Mucosa of descending colon (tissue), 3 donors: Measurements from ENCODE around the gene C10orf95. TPM values are rescaled to one million over a fixed set of nuclear protein-coding genes. Genes with fewer than 3 reads are reported as not detected.

Experiments
- ATAC-seq: fragments of 200-7000 bp; cut with Tn5 transposase; one replicate; pipeline ENCODE4 v1.9.1; 2020; ENCODE audit warnings: mild to moderate bottlenecking, moderate library complexity
- DNase-seq, 3 donors: peaks; one replicate each; pipeline ENCODE4 v3.0.0-alpha.2; 2020
- H3K36me3 ChIP-seq: fragments of 200-600 bp; one replicate; pipeline ENCODE4 v1.8.0; 2021; ENCODE audit warnings: low read depth, mild to moderate bottlenecking
- H3K4me1 ChIP-seq: fragments of 200-600 bp; one replicate; pipeline ENCODE4 v1.8.0; 2021; ENCODE audit warnings: low read depth, mild to moderate bottlenecking
- H3K4me3 ChIP-seq: fragments of 200-600 bp; one replicate; pipeline ENCODE4 v1.8.0; 2021; ENCODE audit warnings: mild to moderate bottlenecking
- H3K9me3 ChIP-seq: fragments of 200-600 bp; one replicate; pipeline ENCODE4 v1.8.0; 2021; ENCODE audit warnings: mild to moderate bottlenecking
- intact Hi-C, 2 donors: fragments of 100-400 bp; cut with DNase I in 1 of 2; cut with micrococcal nuclease in 1 of 2; formaldehyde crosslinking; loops; one replicate each; pipeline versions ENCODE4 v1.11.0 to v1.11.1; 2022; cut with DNase I, micrococcal nuclease
- total RNA-seq, 3 donors: library from RNA; stranded (reverse); fragmentation: NEBNext Ultra II Directional in 2 of 3; extraction: Animal tissue kit (Norgen Biotek cat#: 25700) in 2 of 3; gene quantifications; one replicate each; pipeline versions ENCODE4 v1.2.1 to v1.2.4, GENCODE V29; 2021 to 2023
- TF ChIP-seq, protein P1 (sequence below): fragments of 200-600 bp; IDR thresholded peaks from one replicate; pipeline ENCODE4 v1.8.0; 2022; ENCODE audit warnings: antibody characterized with exemption, mild to moderate bottlenecking
- donor health status: DM: no; HTN: no; CAD: no; lungs with moderate emphysema.
- donor health status: DM: no; HTN: no; CAD: no.
- donor health status: DM: no; HTN: yes; CAD: no.

Gene C10orf95
- total RNA-seq, 3 donors from 2014 or later = 0.41 to 2.3 (median 2.0) TPM

DNA sequence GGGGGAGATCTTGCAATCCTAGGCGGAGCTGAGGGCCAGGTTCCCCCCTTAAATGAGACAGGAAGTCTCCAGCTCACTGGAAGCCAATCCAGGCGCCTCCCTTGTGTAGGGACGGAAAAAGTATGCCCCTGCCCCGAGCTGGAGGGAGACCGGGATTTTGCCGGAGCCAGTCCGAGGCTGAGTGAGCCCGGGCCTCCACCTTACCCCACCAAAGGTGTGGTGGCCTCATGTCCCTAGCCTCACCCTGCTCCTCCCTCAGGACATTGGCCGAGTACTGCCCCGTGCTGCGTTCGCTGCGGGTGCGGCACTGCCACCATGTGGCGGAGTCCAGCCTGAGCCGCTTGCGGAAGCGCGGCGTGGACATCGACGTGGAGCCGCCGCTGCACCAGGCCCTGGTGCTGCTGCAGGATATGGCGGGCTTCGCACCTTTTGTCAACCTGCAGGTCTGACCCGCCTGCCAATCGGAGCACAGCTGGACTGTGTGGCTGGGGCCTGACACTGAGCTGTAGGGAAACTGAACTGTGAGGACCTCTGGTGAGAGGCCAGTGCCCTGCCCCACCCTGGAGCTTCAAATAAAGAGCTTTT is 28.7 kb downstream of the C10orf95 start:
- peak; percentile 90 to 93 (median 91) for DNase-seq
- peak; percentile 74 for ATAC-seq
- H3K36me3 ChIP-seq = no peaks in the 10 kb centered on the region
- peaks cover 27% of the 10 kb centered on the region for H3K4me1 ChIP-seq
- intact Hi-C loops = no loop called here
- H3K4me3 ChIP-seq = peak overlapping the region; percentile 60
- TF ChIP-seq, protein P1, sequence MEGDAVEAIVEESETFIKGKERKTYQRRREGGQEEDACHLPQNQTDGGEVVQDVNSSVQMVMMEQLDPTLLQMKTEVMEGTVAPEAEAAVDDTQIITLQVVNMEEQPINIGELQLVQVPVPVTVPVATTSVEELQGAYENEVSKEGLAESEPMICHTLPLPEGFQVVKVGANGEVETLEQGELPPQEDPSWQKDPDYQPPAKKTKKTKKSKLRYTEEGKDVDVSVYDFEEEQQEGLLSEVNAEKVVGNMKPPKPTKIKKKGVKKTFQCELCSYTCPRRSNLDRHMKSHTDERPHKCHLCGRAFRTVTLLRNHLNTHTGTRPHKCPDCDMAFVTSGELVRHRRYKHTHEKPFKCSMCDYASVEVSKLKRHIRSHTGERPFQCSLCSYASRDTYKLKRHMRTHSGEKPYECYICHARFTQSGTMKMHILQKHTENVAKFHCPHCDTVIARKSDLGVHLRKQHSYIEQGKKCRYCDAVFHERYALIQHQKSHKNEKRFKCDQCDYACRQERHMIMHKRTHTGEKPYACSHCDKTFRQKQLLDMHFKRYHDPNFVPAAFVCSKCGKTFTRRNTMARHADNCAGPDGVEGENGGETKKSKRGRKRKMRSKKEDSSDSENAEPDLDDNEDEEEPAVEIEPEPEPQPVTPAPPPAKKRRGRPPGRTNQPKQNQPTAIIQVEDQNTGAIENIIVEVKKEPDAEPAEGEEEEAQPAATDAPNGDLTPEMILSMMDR = peak; percentile 82
- no peaks in the 10 kb centered on the region for H3K9me3 ChIP-seq

DNA sequence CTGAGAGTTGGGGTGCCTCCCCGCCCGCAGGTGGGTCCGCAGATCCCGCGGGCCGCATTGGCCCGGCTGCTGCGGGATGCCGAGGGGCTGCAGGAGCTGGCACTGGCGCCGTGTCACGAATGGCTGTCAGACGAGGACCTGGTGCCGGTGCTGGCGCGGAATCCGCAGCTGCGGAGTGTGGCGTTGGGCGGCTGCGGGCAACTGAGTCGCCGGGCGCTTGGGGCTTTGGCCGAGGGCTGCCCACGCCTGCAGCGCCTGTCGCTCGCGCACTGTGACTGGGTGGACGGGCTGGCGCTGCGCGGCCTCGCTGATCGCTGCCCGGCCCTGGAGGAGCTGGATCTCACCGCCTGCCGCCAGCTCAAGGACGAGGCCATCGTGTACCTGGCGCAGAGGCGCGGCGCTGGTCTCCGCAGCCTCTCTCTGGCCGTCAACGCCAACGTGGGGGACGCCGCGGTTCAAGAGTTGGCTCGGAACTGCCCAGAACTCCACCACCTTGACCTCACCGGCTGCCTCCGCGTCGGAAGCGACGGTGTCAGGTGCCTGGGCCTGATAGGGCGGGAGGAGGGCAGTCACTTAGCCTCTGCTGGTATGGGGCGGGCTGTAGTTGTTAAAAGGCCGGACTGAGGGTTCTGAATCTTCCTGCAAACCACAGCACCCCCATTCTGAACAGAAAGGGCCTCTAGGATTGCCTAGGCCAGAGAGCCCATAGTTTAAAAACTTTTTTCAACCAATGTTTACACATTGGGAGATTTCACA is 29.4 kb downstream of the C10orf95 start:
- peak; percentile 55 for ATAC-seq
- intact Hi-C loops = no loop called here

DNA sequence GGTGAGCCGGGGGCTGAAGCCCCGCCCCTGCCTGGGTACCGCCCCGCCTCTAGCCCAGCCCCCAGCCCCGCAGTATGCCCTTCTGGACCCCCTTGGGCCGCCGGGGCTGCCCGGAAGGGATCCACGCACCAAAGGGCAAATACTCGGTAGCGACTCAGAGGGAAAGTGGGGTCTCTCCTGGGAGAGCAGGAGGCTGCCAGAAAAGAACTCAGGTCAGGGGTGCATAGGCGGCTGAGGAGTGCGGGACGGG is 29.9 kb downstream of the C10orf95 start:
- Histone ChIP-seq H3K4me1 (peaks cover 27% of the 10 kb centered on the region), H3K9me3 (no peaks in the 10 kb centered on the region), H3K4me3 (peak overlapping the region; percentile 60), H3K36me3 (no peaks in the 10 kb centered on the region)
- intact Hi-C loops = no loop called here
- DNase-seq = no peak
- no peak for ATAC-seq
- TF ChIP-seq, protein P1 = no peak

More for the DNA sequence above, 29.4 kb downstream of the C10orf95 start:
- Histone ChIP-seq H3K9me3 (no peaks in the 10 kb centered on the region), H3K36me3 (no peaks in the 10 kb centered on the region), H3K4me3 (peak overlapping the region; percentile 60), H3K4me1 (peaks cover 27% of the 10 kb centered on the region)
- TF ChIP-seq, protein P1 = no peak
- DNase-seq = peak; percentile 53 to 80 (median 76)

DNA sequence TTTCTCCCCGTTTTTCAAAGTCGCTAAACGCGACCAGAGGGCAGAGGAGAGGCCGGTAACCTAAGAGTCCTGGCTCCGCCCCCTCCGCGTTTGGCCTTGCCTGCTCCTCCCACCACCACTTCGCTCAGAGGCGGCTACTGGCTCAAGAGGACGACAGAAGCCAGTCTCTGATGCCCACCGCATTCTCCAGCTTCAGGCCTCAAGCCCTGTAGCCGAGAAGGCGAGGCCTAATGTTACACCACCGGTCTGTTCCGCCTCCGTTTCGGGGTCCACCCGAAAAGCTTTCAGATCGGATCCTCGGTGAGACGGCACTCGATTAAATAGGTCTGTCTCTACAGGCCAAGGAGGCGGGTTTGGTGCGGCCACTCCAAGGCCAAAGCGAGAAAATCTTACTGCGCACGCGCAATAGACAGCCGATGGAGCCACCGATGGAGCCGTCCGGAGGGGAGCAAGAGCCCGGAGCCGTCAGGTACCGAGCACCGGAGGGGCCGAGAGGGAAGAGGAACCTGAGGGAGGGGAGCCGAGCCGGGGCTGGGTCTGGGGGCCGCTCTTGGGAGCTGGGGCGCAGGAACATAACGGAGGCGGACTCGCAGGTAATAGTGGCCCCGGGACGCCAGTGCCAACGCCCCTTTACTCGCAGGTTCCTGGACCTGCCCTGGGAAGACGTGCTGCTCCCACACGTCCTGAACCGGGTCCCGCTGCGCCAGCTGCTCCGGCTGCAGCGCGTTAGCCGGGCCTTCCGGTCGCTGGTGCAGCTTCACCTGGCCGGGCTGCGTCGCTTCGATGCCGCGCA is 30.4 kb downstream of the C10orf95 start, which contains the start of gene FBXL15:
Gene FBXL15, plus strand, starts transcription at position 123 of the 793 bp plus-strand sequence. Its CDS starts 294 bp downstream, at position 417.
- H3K4me1 ChIP-seq = peaks cover 27% of the 10 kb centered on the region
- DNase-seq = peak; percentile 95 to 98 (median 97)
- no peaks in the 10 kb centered on the region for H3K36me3 ChIP-seq
- intact Hi-C loops = no loop called here
- TF ChIP-seq, protein P1 = no peak
- peak within 1 kb of the TSS; percentile 60 for H3K4me3 ChIP-seq
- no peaks in the 10 kb centered on the region for H3K9me3 ChIP-seq
- peak; percentile 82 for ATAC-seq

DNA sequence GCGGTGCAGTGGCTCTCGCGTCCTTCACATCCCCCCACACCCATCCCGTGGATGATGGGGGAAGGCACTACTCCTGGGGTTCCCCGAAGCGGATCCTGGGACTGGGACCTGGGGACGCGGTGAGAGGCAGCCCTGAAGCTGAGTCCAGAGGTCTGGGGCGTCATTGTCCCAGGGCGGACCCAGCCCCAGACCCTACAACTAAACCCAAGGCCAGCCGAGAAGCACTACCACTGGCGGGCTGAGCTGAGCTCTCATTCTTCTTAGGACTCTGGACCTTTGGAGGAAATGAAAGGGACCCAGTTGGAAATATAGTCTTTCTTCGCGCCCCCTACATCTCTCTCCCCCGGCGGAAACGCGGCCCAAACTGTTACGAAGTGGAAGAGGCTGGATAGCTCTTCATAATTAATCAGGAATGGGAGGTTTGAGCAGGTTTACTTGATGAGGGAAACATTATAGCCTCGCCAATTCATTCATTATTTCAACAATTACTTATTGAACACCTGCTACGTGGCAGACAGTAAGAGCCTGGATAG is 31.1 kb downstream of the C10orf95 start:
- Histone ChIP-seq H3K4me3 (peak overlapping the region; percentile 60), H3K36me3 (no peaks in the 10 kb centered on the region), H3K9me3 (no peaks in the 10 kb centered on the region), H3K4me1 (peaks cover 27% of the 10 kb centered on the region)
- intact Hi-C loops = no loop called here
- ATAC-seq = no peak
- TF ChIP-seq, protein P1 = no peak
- DNase-seq = peak in 2 of 3 donors; percentile 55 to 63
